GM12878 (cell line): ENCODE results near the gene TNK2. TPM values are rescaled to one million over a fixed set of nuclear protein-coding genes. Genes with fewer than 3 reads are reported as not detected.
"Not testable (repeated sequence)": the region's sequence is repeated elsewhere in the genome, so short reads cannot be mapped to it uniquely, and the experiment has no call there.

Experiments used
- ATAC-seq: fragments of 200-7000 bp; cut with Tn5 transposase; 3 replicates; pipeline ENCODE4 v1.9.1; 2020; ENCODE audit warnings: mild to moderate bottlenecking, moderate library complexity
- BruUV-seq: library from RNA; stranded (reverse); fragments of 400-500 nt; replicated peaks from 2 replicates; lab custom pipeline; 2021; lab: Mats Ljungman, UMichigan
- CTCF ChIA-PET: fragments of 300-600 bp; sonication (Branson Sonifier 250); formaldehyde crosslinking; extraction: SDS; loops from one replicate; lab custom pipeline; 2021; ENCODE audit warnings: inconsistent platforms; lab: Yijun Ruan, JAX
- POLR2A ChIA-PET: fragments of 350-600 bp; formaldehyde crosslinking; extraction: SDS; loops from one replicate; lab custom pipeline; 2021; ENCODE audit warnings: inconsistent platforms; lab: Charles Lee
- RAD21 ChIA-PET: fragments of 300-600 bp; sonication (Branson Sonifier 250); formaldehyde crosslinking; loops from one replicate; lab custom pipeline; 2023; ENCODE audit warnings: antibody characterized with exemption; ENCODE audit not compliant: unreplicated experiment; lab: Charles Lee
- SMC1A ChIA-PET: fragments of 300-600 bp; sonication (Branson Sonifier 250); formaldehyde crosslinking; loops from one replicate; lab custom pipeline; 2023; ENCODE audit not compliant: unreplicated experiment, uncharacterized antibody; lab: Charles Lee
- DNase-seq: peaks from one replicate; pipeline ENCODE4 v3.0.0-alpha.2; 2011; ENCODE audit warnings: low read depth, low spot score
- FAIRE-seq: peaks from 3 replicates; lab custom pipeline; 2011; peaks lifted over from hg19 to GRCh38; lab: Jason Lieb, UNC
- H2AFZ ChIP-seq: 2 replicates; pipeline ENCODE4 v1.6.0; 2011; ENCODE audit warnings: low read depth, low read length, control low read depth; ENCODE audit not compliant: control insufficient read depth
- H3K27ac ChIP-seq: 2 replicates; pipeline ENCODE4 v1.5.1; 2011; ENCODE audit warnings: control low read depth; ENCODE audit not compliant: control insufficient read depth, insufficient read depth
- H3K27me3 ChIP-seq, 2 experiments: replicated peaks in 1 of 2; 2 replicates each; pipeline versions ENCODE4 v1.6.0 to v1.6.1; 2011; ENCODE audit warnings: low read length in 1 of 2; ENCODE audit not compliant: control insufficient read depth in 2 of 2, insufficient read depth in 2 of 2
- H3K36me3 ChIP-seq, 2 experiments: 2 replicates each; pipeline ENCODE4 v1.5.1; 2011; ENCODE audit warnings: low read length in 1 of 2; ENCODE audit not compliant: control insufficient read depth in 2 of 2, insufficient read depth in 2 of 2
- H3K4me1 ChIP-seq: 2 replicates; pipeline ENCODE4 v1.6.1; 2011; ENCODE audit warnings: mild to moderate bottlenecking, low read length, moderate library complexity, mixed read lengths; ENCODE audit not compliant: control insufficient read depth, insufficient read depth
- H3K4me2 ChIP-seq: 2 replicates; pipeline ENCODE4 v1.6.0; 2011; ENCODE audit warnings: control low read depth; ENCODE audit not compliant: control insufficient read depth, insufficient read depth
- H3K4me3 ChIP-seq: fragments of 200-600 bp; sonication (generic); 2 replicates; pipeline ENCODE4 v1.5.1; 2016
- H3K79me2 ChIP-seq: 2 replicates; pipeline ENCODE4 v1.6.0; 2011; ENCODE audit warnings: low read length; ENCODE audit not compliant: control insufficient read depth, insufficient read depth
- H3K9ac ChIP-seq: 2 replicates; pipeline ENCODE4 v1.8.0; 2011; ENCODE audit warnings: low read length, control low read depth, mixed read lengths; ENCODE audit not compliant: control insufficient read depth, insufficient read depth
- H3K9me3 ChIP-seq: replicated peaks from 3 replicates; pipeline ENCODE4 v1.5.1; 2011; ENCODE audit warnings: mild to moderate bottlenecking, low read length; ENCODE audit not compliant: control insufficient read depth, insufficient read depth
- H4K20me1 ChIP-seq: 2 replicates; pipeline ENCODE4 v1.6.0; 2011; ENCODE audit not compliant: control insufficient read depth, insufficient read depth
- MEF2B ChIP-seq: fragments of 450-650 bp; IDR thresholded peaks from 2 replicates; pipeline ENCODE4 v1.6.1; 2018; ENCODE audit warnings: mild to moderate bottlenecking, moderate library complexity; ENCODE audit not compliant: partially characterized antibody, poor library complexity, severe bottlenecking
- SMAD5 ChIP-seq: IDR thresholded peaks from 2 replicates; pipeline ENCODE4 v1.6.1; 2016; ENCODE audit warnings: antibody characterized with exemption, low read depth
- ZBED1 ChIP-seq: IDR thresholded peaks from 2 replicates; pipeline ENCODE4 v1.6.1; 2016; ENCODE audit warnings: borderline replicate concordance
- ZNF274 ChIP-seq: IDR thresholded peaks from one replicate; pipeline ENCODE4 v1.8.0; 2011; ENCODE audit not compliant: insufficient read length, insufficient read depth
- WGBS: methylation state at CpG from one replicate; pipeline ENCODE4 v1.1.6; 2016; ENCODE audit warnings: low lambda C conversion rate; ENCODE audit not compliant: insufficient replicate concordance, insufficient coverage; ENCODE audit errors: missing lambda C conversion rate; 5-methylcytosine and 5-hydroxymethylcytosine counted together
- in situ Hi-C: fragments of 300-500 bp; cut with MboI; formaldehyde crosslinking; loops from 9 replicates; pipeline ENCODE4 v1.14.3; 2018; ENCODE audit warnings: mixed read lengths
- intact Hi-C: fragments of 100-400 bp; cut with micrococcal nuclease; formaldehyde crosslinking; loops from one replicate; pipeline ENCODE4 v1.14.2; 2022; ENCODE audit not compliant: unreplicated experiment
- polyA plus RNA-seq, 11 experiments: library from polyadenylated mRNA; depleted of rRNA in 4 of 11; unstranded in 6 of 11; stranded (reverse) in 5 of 11; fragments of >200 nt; fragmentation: Nextera tagmentation in 4 of 11; fragmentation: Illumina TruSeq in 1 of 11; extraction: Ambion mirVana in 4 of 11; extraction: Trizol in 1 of 11; gene quantifications; 1 replicate in 1 of 11; 2 replicates in 10 of 11; pipeline versions ENCODE4 v1.2.1 to v1.2.3, GENCODE V29; 2011 to 2016; ENCODE audit warnings: inconsistent platforms in 2 of 11, missing spikeins in 2 of 11, low read depth in 1 of 11
- total RNA-seq, 4 experiments: library from RNA; depleted of rRNA in 3 of 4; stranded (reverse); fragments of >200 nt in 3 of 4; fragmentation: Illumina TruSeq in 1 of 4; extraction: Trizol in 1 of 4; gene quantifications; 2 replicates each; pipeline versions ENCODE4 v1.2.1 to v1.2.3, GENCODE V29; 2013 to 2021
- TF ChIP-seq, protein P1 (sequence below): fragments of 150-350 bp; IDR thresholded peaks from 2 replicates; pipeline ENCODE4 v1.6.1; 2014; ENCODE audit warnings: mild to moderate bottlenecking, low read depth, low read length

TNK2 gene
- total and polyA plus RNA-seq, 10 of the 15 experiments (the other 5 are each of a cell fraction or from before 2014, with no cell fraction given): 0.13 to 47.8 (median 10.8) TPM

DNA sequence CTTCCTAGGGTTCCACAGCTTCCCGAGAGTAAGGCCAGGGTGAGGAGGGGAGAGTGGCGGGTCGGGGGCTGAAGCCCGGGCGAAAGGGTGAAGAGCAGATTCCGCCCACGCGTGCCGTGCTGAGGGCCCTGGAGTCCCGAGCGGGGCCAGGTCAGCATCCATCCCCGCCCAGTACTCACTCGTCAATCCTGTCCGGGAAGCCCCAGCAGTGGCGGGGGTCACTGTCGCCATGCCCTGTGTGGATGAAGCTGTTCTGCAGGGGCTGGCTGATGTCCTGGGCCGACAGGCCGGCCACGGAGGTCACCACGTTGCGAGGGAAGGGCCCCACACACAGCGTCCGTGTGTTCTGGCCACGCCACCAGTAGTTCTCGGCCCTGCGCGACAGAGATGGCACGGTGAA, 36.3 kb downstream of the TNK2 start (continued):
- TF ChIP-seq, protein P1, sequence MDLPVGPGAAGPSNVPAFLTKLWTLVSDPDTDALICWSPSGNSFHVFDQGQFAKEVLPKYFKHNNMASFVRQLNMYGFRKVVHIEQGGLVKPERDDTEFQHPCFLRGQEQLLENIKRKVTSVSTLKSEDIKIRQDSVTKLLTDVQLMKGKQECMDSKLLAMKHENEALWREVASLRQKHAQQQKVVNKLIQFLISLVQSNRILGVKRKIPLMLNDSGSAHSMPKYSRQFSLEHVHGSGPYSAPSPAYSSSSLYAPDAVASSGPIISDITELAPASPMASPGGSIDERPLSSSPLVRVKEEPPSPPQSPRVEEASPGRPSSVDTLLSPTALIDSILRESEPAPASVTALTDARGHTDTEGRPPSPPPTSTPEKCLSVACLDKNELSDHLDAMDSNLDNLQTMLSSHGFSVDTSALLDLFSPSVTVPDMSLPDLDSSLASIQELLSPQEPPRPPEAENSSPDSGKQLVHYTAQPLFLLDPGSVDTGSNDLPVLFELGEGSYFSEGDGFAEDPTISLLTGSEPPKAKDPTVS: no peak
- TF ChIP-seq ZNF274 (no peak), SMAD5 (no peak), ZBED1 (no peak), MEF2B (no peak)

DNA sequence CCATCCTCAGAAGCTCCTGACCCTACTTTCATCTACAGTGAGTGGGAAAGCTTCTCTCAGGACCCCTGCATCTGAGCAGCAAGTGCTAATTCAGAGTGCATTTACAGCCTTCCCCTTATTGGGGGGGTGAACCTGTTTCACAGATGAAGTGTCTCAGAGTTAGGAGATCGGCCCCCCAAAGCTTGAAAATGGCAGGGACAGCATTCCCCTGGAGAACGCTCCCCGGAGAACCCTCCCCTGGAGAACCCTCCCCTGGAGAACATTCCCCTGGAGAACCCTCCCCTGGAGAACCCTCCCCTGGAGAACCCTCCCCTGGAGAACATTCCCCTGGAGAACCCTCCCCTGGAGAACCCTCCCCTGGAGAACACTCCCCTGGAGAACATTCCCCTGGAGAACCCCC, 36.7 kb downstream of the TNK2 start:
- H3K9ac ChIP-seq, POLR2A ChIA-PET, FAIRE-seq, H3K27ac ChIP-seq, H3K27me3 ChIP-seq, SMC1A ChIA-PET, DNase-seq, H3K4me3 ChIP-seq, H3K4me1 ChIP-seq, RAD21 ChIA-PET, H4K20me1 ChIP-seq, H2AFZ ChIP-seq, H3K79me2 ChIP-seq, H3K4me2 ChIP-seq, ATAC-seq, in situ Hi-C loops, BruUV-seq, H3K9me3 ChIP-seq, intact Hi-C loops: not testable (repeated sequence)
- CTCF ChIA-PET: interaction anchor here (1.0 kb wide), 1 partner anchor 41 kb away, joined by 3 read pairs; no protein-coding TSS in a partner anchor
- 98% methylated on average over 3 of the region's 3 CpGs for WGBS
- peaks cover 0 to 17% of the 10 kb centered on the region in 2 experiments; a peak in 3 of 4 replicates for H3K36me3 ChIP-seq
